22Rv1 (cell line): Measurements from ENCODE around the gene CSNK2A2.

Source experiments
- H3K27ac ChIP-seq: fragments of 450-650 bp; 2 replicates; pipeline ENCODE4 v1.5.1; 2017
- ZFX ChIP-seq: fragments of 450-650 bp; IDR thresholded peaks from 2 replicates; pipeline ENCODE4 v1.6.1; 2017; ENCODE audit warnings: antibody characterized with exemption, borderline replicate concordance
- TF ChIP-seq, protein P1 (sequence below): fragments of 450-650 bp; IDR thresholded peaks from 2 replicates; pipeline ENCODE4 v1.5.1; 2017; ENCODE audit warnings: mild to moderate bottlenecking

CSNK2A2 gene

DNA sequence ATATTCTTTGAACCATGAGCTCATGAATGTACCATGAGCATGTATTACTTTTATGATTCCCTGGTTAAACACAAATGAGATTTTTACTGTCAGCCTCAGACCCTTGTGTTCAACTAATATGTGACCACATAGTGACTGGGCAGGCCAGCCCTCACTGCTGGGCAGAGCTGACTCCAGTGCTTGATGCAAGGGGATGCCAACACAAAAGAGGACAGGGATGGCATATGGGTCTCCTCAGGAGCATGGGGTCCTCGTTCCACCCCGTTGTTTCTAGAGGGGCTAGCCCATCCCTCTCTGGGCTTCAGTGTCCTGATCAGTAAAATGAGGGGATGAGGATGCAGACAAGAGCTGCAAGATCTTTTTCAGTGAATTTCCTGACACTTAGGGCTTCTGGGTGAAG, 88.0 kb downstream of the CSNK2A2 start:
- H3K27ac ChIP-seq = no peak overlapping the region
- TF ChIP-seq, protein P1, sequence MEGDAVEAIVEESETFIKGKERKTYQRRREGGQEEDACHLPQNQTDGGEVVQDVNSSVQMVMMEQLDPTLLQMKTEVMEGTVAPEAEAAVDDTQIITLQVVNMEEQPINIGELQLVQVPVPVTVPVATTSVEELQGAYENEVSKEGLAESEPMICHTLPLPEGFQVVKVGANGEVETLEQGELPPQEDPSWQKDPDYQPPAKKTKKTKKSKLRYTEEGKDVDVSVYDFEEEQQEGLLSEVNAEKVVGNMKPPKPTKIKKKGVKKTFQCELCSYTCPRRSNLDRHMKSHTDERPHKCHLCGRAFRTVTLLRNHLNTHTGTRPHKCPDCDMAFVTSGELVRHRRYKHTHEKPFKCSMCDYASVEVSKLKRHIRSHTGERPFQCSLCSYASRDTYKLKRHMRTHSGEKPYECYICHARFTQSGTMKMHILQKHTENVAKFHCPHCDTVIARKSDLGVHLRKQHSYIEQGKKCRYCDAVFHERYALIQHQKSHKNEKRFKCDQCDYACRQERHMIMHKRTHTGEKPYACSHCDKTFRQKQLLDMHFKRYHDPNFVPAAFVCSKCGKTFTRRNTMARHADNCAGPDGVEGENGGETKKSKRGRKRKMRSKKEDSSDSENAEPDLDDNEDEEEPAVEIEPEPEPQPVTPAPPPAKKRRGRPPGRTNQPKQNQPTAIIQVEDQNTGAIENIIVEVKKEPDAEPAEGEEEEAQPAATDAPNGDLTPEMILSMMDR = no peak
- no peak for TF ChIP-seq ZFX

DNA sequence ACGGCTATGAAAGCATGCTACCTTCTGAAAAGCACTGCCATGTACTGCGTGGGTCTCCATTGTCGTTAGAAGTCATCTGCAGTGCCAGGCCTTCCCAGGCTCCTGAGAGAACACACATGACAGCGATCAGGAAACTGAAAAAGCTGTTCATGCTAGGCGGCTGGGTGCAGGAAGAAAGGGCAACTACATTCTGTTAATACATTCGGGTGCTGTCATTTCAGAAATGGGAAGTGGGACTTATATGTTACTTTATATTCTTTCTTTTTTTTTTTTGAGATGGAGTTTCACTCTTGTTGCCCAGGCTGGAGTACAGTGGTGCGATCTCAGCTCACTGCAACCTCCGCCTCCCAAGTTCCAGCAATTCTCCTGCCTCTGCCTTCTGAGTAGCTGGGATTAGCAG, 88.6 kb downstream of the CSNK2A2 start:
- no peak for TF ChIP-seq ZFX
- TF ChIP-seq, protein P1 = no peak
- no peak overlapping the region for H3K27ac ChIP-seq
